Neural cell (in vitro differentiated cells): ENCODE results near the gene MYO1H.

ENCODE experiments used
- EP300 ChIP-seq: fragments of 450-650 bp; conservative IDR thresholded peaks from 2 replicates; pipeline ENCODE4 v1.6.1; 2014; ENCODE audit warnings: antibody characterized with exemption, mild to moderate bottlenecking, moderate library complexity; ENCODE audit not compliant: poor library complexity, severe bottlenecking
- EZH2 ChIP-seq: fragments of 200-600, 300-800 bp; shearing (Covaris generic), sonication (generic); IDR thresholded peaks from 2 replicates; pipeline ENCODE4 v1.6.1; 2014; ENCODE audit warnings: antibody characterized with exemption, low read length, borderline replicate concordance, mild to moderate bottlenecking; ENCODE audit not compliant: insufficient read depth, poor library complexity, severe bottlenecking
- MXI1 ChIP-seq: fragments of 450-650 bp; conservative IDR thresholded peaks from 2 replicates; pipeline ENCODE4 v1.6.1; 2014; ENCODE audit warnings: antibody characterized with exemption, mild to moderate bottlenecking; ENCODE audit not compliant: poor library complexity, severe bottlenecking
- POLR2AphosphoS5 ChIP-seq: IDR thresholded peaks from 2 replicates; pipeline ENCODE4 v1.6.1; 2012
- SMC3 ChIP-seq: fragments of 450-650 bp; conservative IDR thresholded peaks from 2 replicates; pipeline ENCODE4 v1.6.1; 2014; ENCODE audit warnings: antibody characterized with exemption, mild to moderate bottlenecking, moderate library complexity; ENCODE audit not compliant: poor library complexity
- TF ChIP-seq, protein P1 (sequence below): fragments of 450-650 bp; IDR thresholded peaks from 2 replicates; pipeline ENCODE4 v1.5.1; 2014; ENCODE audit warnings: antibody characterized with exemption, mild to moderate bottlenecking, moderate library complexity; ENCODE audit not compliant: poor library complexity, severe bottlenecking

DNA sequence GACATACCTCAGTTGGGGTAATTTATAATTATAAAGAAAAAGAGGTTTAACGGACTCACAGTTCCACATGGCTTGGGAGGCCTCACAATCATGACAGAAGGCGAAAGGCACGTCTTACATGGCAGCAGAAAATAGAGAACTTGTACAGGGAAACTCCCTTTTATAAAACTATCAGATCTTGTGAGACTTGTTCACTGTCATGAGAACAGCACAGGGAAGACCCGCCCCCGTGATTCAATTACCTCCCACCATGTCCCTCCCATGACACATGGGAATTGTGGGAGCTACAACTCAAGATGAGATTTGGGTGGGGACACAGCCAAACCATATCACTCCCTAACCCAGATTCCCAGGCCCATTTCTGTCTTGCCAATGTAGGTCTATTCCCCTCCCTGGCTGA is 22.1 kb downstream of the MYO1H start:
- TF ChIP-seq, protein P1, sequence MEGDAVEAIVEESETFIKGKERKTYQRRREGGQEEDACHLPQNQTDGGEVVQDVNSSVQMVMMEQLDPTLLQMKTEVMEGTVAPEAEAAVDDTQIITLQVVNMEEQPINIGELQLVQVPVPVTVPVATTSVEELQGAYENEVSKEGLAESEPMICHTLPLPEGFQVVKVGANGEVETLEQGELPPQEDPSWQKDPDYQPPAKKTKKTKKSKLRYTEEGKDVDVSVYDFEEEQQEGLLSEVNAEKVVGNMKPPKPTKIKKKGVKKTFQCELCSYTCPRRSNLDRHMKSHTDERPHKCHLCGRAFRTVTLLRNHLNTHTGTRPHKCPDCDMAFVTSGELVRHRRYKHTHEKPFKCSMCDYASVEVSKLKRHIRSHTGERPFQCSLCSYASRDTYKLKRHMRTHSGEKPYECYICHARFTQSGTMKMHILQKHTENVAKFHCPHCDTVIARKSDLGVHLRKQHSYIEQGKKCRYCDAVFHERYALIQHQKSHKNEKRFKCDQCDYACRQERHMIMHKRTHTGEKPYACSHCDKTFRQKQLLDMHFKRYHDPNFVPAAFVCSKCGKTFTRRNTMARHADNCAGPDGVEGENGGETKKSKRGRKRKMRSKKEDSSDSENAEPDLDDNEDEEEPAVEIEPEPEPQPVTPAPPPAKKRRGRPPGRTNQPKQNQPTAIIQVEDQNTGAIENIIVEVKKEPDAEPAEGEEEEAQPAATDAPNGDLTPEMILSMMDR, result no peak
- TF ChIP-seq MXI1, result no peak
- no peak for TF ChIP-seq EZH2
- no peak for TF ChIP-seq SMC3
- no peak for TF ChIP-seq EP300
- no peak for TF ChIP-seq POLR2AphosphoS5
